GM18951 (cell line): ENCODE results near the gene TIMP1.

ENCODE experiments used
- POLR2A ChIP-seq: IDR thresholded peaks from 4 replicates; pipeline ENCODE4 v1.6.1; 2011; ENCODE audit warnings: mild to moderate bottlenecking; ENCODE audit not compliant: insufficient read length, insufficient read depth; ENCODE audit errors: extremely low read depth
- in situ Hi-C: fragments of 300-500 bp; cut with MboI; formaldehyde crosslinking; loops from one replicate; pipeline ENCODE4 v1.12.0; 2022; ENCODE audit warnings: low sequenced_read_pairs, mixed read lengths, inconsistent platforms; ENCODE audit not compliant: unreplicated experiment

Gene TIMP1

DNA sequence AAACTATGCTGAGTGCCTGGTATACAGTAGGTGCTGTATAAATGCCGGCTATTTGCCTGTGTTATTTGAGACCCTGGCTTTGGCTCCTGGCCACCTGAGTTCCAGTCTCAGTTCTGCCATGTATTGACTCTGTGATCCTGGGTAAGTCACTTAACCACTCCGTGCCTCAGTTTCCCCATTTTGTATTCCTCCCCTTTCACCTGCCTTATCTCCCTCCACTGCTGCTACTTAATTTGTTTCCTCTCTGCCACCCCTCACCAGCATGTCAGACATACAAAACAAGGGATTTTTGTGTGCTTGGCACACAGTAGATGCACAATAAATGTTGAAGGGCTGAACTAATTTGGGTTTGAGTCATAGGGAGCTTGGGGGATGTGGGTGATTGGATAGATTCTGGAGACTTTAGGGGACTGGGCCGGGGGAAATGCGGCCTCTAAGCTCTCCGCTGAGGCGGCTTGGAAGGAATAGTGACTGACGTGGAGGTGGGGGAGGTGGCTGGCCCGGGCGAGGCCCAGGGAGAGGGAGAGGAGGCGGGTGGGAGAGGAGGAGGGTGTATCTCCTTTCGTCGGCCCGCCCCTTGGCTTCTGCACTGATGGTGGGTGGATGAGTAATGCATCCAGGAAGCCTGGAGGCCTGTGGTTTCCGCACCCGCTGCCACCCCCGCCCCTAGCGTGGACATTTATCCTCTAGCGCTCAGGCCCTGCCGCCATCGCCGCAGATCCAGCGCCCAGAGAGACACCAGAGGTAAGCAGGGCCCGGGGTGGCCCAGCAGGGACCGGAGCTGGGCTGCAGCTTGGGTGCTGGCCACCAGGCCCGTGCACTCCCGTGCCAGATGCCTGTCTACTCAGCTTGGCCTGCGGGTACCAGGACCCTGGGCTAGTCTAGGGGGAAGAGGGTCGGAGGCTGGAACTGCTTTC is at the start of gene TIMP1:
Gene TIMP1, plus strand, starts transcription at position 706 of the 917 bp plus-strand sequence. CDS start 980 bp downstream, outside the sequence.
- in situ Hi-C loops = no loop called here
- peak; percentile 64 for TF ChIP-seq POLR2A

DNA sequence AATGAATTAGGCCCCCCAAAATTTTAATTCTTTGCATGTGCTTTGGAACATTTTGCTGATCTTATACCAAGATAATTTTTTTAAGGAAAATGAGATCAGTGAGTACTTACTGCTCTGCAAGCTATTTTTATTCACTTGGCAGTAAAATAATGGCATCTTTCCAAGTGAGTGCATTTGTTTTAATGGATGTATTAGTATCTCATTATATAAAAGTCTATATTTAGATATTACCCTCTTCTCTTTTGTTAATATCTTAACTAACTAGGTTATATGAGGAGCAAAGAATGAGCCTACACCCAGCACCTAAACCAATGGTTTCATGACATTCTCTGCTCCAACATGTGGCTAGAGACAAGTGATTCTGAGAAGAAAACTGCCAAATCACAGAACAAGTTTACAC is 42.4 kb upstream of the TIMP1 start:
- in situ Hi-C loops = no loop called here
- TF ChIP-seq POLR2A = no peak

- in situ Hi-C loops = no loop called here
- no peak for TF ChIP-seq POLR2A
Observed at GRCh38 chrX:47540754-47541538, 41.3 kb upstream of the TIMP1 start.

DNA sequence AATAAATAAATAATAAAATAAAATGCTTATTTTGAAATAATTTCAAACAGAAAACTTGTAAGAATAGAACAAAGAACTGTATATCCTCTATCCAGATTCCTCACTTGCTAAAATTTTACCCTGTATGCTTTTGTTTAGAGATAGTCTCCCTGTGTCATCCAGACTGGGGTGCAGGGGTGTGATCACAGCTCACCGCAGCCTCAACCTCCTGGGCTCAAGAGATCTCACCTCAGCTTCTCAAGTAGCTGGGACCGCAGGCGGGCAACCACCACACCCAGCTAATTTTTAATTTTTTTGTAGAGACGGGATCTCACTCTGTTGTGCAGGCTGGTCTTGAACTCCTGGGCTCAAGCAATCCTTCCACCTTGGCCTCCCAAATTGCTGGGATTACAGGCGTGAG is 38.7 kb upstream of the TIMP1 start:
- no peak for TF ChIP-seq POLR2A
- in situ Hi-C loops = no loop called here

DNA sequence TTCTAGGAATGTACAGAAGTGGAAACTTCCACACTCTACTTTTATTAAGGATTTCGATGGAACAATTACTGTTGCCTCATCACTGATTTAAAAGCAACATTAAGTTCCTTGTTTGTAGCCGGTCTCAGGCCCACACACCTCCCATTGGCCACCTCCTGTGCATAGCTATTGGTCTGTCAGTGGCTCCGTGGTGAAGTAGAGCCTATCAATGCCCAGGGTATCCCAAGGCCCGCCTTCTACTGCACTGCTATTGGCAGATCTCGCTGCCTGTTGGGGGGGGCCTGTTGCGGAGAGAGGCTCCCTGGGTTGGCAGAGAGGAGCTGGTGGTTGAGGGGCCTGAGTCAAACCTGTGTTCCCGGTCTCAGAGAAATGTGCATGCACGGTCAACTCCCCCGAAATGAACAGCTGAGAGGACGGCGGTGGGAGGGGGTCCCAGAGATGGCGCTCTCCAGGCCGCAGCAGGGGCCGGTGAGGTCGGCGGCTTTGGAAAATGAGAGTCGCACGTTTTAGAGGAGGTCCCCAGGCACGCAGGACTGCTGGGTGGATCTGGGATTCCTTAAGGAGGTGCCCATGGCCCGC is 26.1 kb upstream of the TIMP1 start:
- TF ChIP-seq POLR2A = peak; percentile 74
- in situ Hi-C loops = no loop called here

DNA sequence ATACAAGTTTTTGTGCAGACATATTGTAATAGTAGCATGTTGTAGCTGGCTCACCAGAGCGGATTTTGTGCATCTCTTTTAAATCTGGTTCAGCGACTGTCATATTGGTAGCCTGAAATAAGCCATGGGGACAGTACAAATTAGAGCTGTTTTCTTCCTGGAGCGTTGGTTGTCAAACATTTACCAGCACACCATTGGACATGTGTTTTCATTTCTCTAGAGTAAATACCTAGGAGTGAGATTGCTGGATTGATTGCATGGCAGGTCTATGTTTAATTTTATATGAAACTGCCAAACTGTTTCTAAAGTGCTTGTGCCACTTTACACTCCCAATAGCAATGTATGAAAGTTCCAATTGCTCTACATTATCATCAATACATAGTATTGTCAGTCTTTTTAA is 23.8 kb upstream of the TIMP1 start:
- no peak for TF ChIP-seq POLR2A
- in situ Hi-C loops = no loop called here

DNA sequence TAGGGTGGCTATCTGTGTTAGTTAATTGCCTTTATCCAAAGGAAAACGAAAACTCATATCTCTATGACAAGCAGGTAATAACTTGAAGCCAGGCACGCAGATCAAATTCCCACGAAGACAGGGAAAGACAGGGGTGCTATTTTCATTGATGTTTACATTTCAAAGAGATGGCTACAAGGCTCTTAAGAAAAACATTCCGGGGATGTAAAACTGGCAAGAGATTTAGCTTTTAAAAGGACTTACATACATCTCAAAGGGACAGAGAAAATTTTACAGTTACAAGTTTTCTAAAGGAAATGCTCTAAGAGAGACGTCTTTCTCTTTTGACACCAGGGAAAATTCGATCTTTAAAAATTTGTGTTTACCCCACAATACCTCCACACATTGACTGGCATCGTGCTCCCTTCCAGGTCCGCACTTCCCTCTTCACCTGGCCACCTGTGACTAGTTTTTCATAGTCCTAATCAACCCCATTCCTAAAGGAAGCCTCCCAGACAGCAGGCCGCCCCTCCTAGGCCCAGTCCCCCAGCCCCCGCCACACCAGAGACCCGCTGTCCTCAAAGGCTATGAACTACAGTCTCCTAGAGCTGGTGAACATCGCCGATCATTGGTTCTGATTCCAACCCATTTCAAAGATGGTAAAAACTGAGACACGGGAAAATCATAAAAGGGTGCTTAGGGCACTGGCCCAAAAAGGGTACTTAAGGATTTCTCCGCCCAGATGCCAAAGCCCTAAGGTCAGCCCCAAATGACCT is 21.9 kb upstream of the TIMP1 start:
- no peak for TF ChIP-seq POLR2A
- in situ Hi-C loops = no loop called here

- TF ChIP-seq POLR2A = peak; percentile 72
- in situ Hi-C loops = no loop called here
Observed at GRCh38 chrX:47560934-47561658, 21.1 kb upstream of the TIMP1 start, which contains the start of gene ARAF. TSS of gene ARAF (plus strand) at chrX:47561205. CDS start at chrX:47562968, 1,763 bp downstream.

DNA sequence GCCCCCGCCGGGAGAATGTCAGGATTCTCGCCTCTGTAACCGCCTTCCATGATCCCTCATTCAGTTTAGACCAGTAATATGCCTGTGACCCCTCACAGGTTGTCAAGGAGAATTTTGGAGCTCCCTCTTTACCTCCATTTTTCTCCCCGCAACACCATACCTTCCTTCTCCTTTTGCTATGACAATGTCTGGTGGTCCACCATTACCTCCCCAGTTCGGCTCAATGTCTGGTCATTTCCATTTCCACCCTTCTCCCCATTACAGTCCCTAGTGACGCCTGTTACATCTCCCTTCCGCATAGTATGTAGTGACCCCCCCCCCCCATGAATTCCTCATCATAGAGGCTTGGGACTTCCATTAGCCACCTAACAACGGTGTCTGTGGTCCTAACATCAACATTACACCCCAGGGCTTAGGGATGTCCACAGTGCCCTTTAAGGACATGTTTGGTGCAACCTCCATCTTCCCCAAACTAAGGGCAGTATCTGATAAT is 20.5 kb upstream of the TIMP1 start:
- TF ChIP-seq POLR2A = no peak
- in situ Hi-C loops = no loop called here

- TF ChIP-seq POLR2A = no peak
- in situ Hi-C loops = no loop called here
Observed at GRCh38 chrX:47562615-47563243, 19.5 kb upstream of the TIMP1 start.

DNA sequence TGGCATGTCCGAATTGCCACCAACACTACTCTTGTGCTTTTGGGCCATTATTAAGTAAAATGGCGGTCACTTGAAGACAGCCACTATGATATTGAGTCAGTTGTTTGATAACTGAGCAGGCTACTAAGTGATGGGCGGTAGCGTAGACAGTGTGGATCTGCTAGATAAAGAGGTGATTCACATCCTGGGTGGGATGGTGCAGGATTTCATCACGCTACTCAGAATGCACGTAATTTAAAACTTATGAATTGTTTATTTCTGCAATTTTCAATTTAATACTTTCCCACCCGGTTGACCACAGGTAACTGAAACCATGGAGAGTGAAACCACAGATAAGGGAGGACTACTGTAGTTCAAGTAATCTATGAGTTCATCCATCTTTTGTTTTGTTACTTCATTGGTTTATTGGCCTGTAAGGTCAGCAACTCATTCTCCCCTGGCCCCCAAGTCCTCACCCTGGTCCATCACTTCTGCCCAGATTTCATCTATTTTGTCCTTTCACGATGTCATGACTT is 18.4 kb upstream of the TIMP1 start:
- TF ChIP-seq POLR2A = no peak
- in situ Hi-C loops = no loop called here

- in situ Hi-C loops = no loop called here
- TF ChIP-seq POLR2A = no peak
Observed at GRCh38 chrX:47564438-47565085, 17.7 kb upstream of the TIMP1 start.
